ENCODE results near the gene TXNRD1. TPM values are rescaled to one million over a fixed set of nuclear protein-coding genes. Genes with fewer than 3 reads are reported as not detected.

The TXNRD1 gene
- total RNA-seq, 1 experiment from 2014 or later: 327 TPM

- H3K9me3 ChIP-seq (ENCODE audit: control insufficient read depth in 1 of 2, insufficient read depth in 1 of 2, low read depth in 1 of 2, low read length in 2 of 2): no peaks in the 10 kb centered on the region
- no peaks in the 10 kb centered on the region for H4K20me1 ChIP-seq (ENCODE audit: insufficient read depth)
- H3K9me2 ChIP-seq (ENCODE audit: insufficient read depth): no peaks in the 10 kb centered on the region
- no TSS peak for BruUV-seq (replicated peaks)
- H3K9ac ChIP-seq (ENCODE audit: low read length): no peak overlapping the region
- no peak for TF ChIP-seq TCF7L2 (IDR thresholded peaks at IDR 0.05; ENCODE audit: borderline replicate concordance, extremely low read depth, insufficient read depth, insufficient read length)
- no peak for TF ChIP-seq ZFX (IDR thresholded peaks at IDR 0.05)
- TF ChIP-seq SP1 (IDR thresholded peaks at IDR 0.05; ENCODE audit: low read depth): no peak
- no peak for TF ChIP-seq FOSL1 (IDR thresholded peaks at IDR 0.05; ENCODE audit: low read depth)
- TF ChIP-seq ZNF274 (IDR thresholded peaks at IDR 0.05; ENCODE audit: low read depth, low read length): no peak
- TF ChIP-seq CEBPB (IDR thresholded peaks at IDR 0.05; ENCODE audit: low read depth): no peak
- TF ChIP-seq MAX (IDR thresholded peaks at IDR 0.05): no peak
- no peak for TF ChIP-seq CTCF (IDR thresholded peaks at IDR 0.05 in 2 of 3, conservative IDR thresholded peaks at IDR 0.05 in 1 of 3; ENCODE audit: borderline replicate concordance in 1 of 3, insufficient read depth in 1 of 3, low read depth in 2 of 3, low read length in 2 of 3)
- no peak for TF ChIP-seq ATF3 (IDR thresholded peaks at IDR 0.05)
- TF ChIP-seq POLR2A (IDR thresholded peaks at IDR 0.05; ENCODE audit: borderline replicate concordance, extremely low read depth, insufficient read depth, insufficient read length): no peak
- no peak for TF ChIP-seq EZH2 (IDR thresholded peaks at IDR 0.05)
- no peak for TF ChIP-seq REST (IDR thresholded peaks at IDR 0.05; ENCODE audit: low read depth)
- no peak for TF ChIP-seq YY1 (IDR thresholded peaks at IDR 0.05; ENCODE audit: extremely low read depth, insufficient replicate concordance, low read depth, low read length)
- TF ChIP-seq SRF (IDR thresholded peaks at IDR 0.05; ENCODE audit: low read depth): no peak
- H3K27me3 ChIP-seq (ENCODE audit: insufficient read depth, low read length): no peaks in the 10 kb centered on the region
- H3K4me1 ChIP-seq (ENCODE audit: control insufficient read depth in 1 of 2, insufficient read depth in 2 of 2, low read length in 2 of 2): peaks cover 0 to 29% of the 10 kb centered on the region in 2 experiments; a peak in 3 of 4 replicates
- no peaks in the 10 kb centered on the region for H3K79me2 ChIP-seq (ENCODE audit: insufficient read depth, low read length)
- ChIA-PET POLR2A (no interaction called here), CTCF (no interaction called here), RAD21 (ENCODE audit: low non-redundant PET in 1 of 2, low total read pairs in 2 of 2, uncharacterized antibody in 2 of 2, unreplicated experiment in 2 of 2) (interaction anchor here in 1 of 2 experiments (0.5 kb wide), 1 partner anchor 495 kb away, joined by 5 read pairs; no protein-coding TSS in a partner anchor)
- no peak overlapping the region for H2AFZ ChIP-seq (ENCODE audit: low read depth, low read length, poor library complexity, severe bottlenecking)
- no peak for DNase-seq (ENCODE audit: low read depth, low spot score)
- H3K36me3 ChIP-seq (ENCODE audit: control insufficient read depth in 1 of 2, insufficient read depth in 2 of 2, low read length in 2 of 2): no peaks in the 10 kb centered on the region
- ATAC-seq: no peak
- intact Hi-C loops (cut with micrococcal nuclease): no loop called here
- H3K27ac ChIP-seq (ENCODE audit: low read depth, low read length): no peak overlapping the region
- no peak overlapping the region for H3K4me2 ChIP-seq (ENCODE audit: low read length)
- H3K4me3 ChIP-seq (replicated peaks in 1 of 2; ENCODE audit: low read depth in 1 of 2, low read length in 2 of 2): no peak overlapping the region
These were observed 162.8 kb downstream of the TXNRD1 start for GRCh38 chr12:104378427-104378826.
